Breast epithelium (tissue), 4 donors: ENCODE measurements around the gene TRPM3. TPM values are rescaled to one million over a fixed set of nuclear protein-coding genes. Genes with fewer than 3 reads are reported as not detected.

ENCODE experiments used
- DNase-seq, 2 donors: peaks; one replicate each; pipeline ENCODE4 v3.0.0-alpha.2; 2019; ENCODE audit warnings: low spot score in 2 of 2
- H3K27ac ChIP-seq, 2 donors: fragments of 200-600 bp; sonication (generic) in 1 of 2; one replicate each; pipeline ENCODE4 v1.5.1; 2016 to 2019; ENCODE audit warnings: mild to moderate bottlenecking in 1 of 2
- H3K27me3 ChIP-seq, 2 donors: fragments of 200-600 bp; sonication (generic) in 1 of 2; one replicate each; pipeline versions ENCODE4 v1.5.1 to v1.6.0; 2017 to 2019; ENCODE audit warnings: control low read depth in 1 of 2, mild to moderate bottlenecking in 1 of 2
- H3K36me3 ChIP-seq: fragments of 200-600 bp; one replicate; pipeline ENCODE4 v1.5.1; 2019
- H3K4me1 ChIP-seq, 2 donors: fragments of 200-600 bp; sonication (generic); one replicate each; pipeline ENCODE4 v1.5.1; 2016 to 2019; ENCODE audit warnings: control low read depth in 1 of 2
- H3K4me3 ChIP-seq, 3 donors: fragments of 200-600 bp; sonication (generic); 1 replicate in 2 of 3; 2 replicates in 1 of 3; pipeline ENCODE4 v1.5.1; 2016 to 2019; ENCODE audit warnings: mild to moderate bottlenecking in 3 of 3, moderate library complexity in 2 of 3
- H3K9me3 ChIP-seq, 2 donors: fragments of 200-600 bp; sonication (generic) in 1 of 2; one replicate each; pipeline ENCODE4 v1.5.1; 2016 to 2019; ENCODE audit warnings: control low read depth in 1 of 2
- CTCF ChIP-seq, 3 donors: fragments of 450-650 bp; IDR thresholded peaks; one replicate each; pipeline ENCODE4 v1.5.1; 2016 to 2017; ENCODE audit warnings: antibody characterized with exemption in 3 of 3, mild to moderate bottlenecking in 3 of 3, moderate library complexity in 3 of 3
- POLR2A ChIP-seq: fragments of 450-650 bp; IDR thresholded peaks from one replicate; pipeline ENCODE4 v1.6.1; 2016; ENCODE audit warnings: antibody characterized with exemption, mild to moderate bottlenecking, moderate library complexity
- POLR2AphosphoS5 ChIP-seq, 3 donors: sonication (generic); formaldehyde crosslinking; IDR thresholded peaks; one replicate each; pipeline ENCODE4 v1.6.1; 2017; ENCODE audit warnings: antibody characterized with exemption in 3 of 3
- intact Hi-C: fragments of 100-400 bp; cut with DNase I; formaldehyde crosslinking; loops from one replicate; pipeline ENCODE4 v1.15.1; 2023; ENCODE audit warnings: low total_unique reads
- total RNA-seq, 3 donors: library from RNA; depleted of rRNA; stranded (reverse); fragments of >200 nt; gene quantifications; one replicate each; pipeline ENCODE4 v1.1.0, GENCODE V29; 2016

TRPM3 gene
- total RNA-seq, 3 donors from 2014 or later, result 0.33 to 0.88 (median 0.64) TPM

- H3K9me3 ChIP-seq, result no peaks in the 10 kb centered on the region
- no peak overlapping the region for H3K27ac ChIP-seq
- H3K4me3 ChIP-seq, result no peak overlapping the region
- DNase-seq, result no peak
- H3K36me3 ChIP-seq, result no peaks in the 10 kb centered on the region
- H3K27me3 ChIP-seq, result no peaks in the 10 kb centered on the region
- intact Hi-C loops, result no loop called here
- H3K4me1 ChIP-seq, result no peaks in the 10 kb centered on the region
- no peak for TF ChIP-seq CTCF (IDR thresholded peaks at IDR 0.05)
Measured at GRCh38 chr9:70823284-70823683, 298.1 kb downstream of the TRPM3 start.

GRCh38 chr9:70817311-70817710, 304.1 kb downstream of the TRPM3 start:
- TF ChIP-seq CTCF (IDR thresholded peaks at IDR 0.05) (no peak), POLR2A (no peak), POLR2AphosphoS5 (IDR thresholded peaks at IDR 0.05) (no peak)
- H3K4me3 ChIP-seq, result no peak overlapping the region
- intact Hi-C loops, result no loop called here

GRCh38 chr9:70816891-70817290, 304.5 kb downstream of the TRPM3 start:
- DNase-seq, result no peak
- TF ChIP-seq POLR2A, result no peak
- TF ChIP-seq CTCF (IDR thresholded peaks at IDR 0.05), result no peak
- no peak for TF ChIP-seq POLR2AphosphoS5 (IDR thresholded peaks at IDR 0.05)
- Histone ChIP-seq H3K27me3 (no peaks in the 10 kb centered on the region), H3K4me3 (no peak overlapping the region), H3K36me3 (no peaks in the 10 kb centered on the region), H3K4me1 (no peaks in the 10 kb centered on the region), H3K9me3 (no peaks in the 10 kb centered on the region), H3K27ac (no peak overlapping the region)
- intact Hi-C loops, result no loop called here

More at GRCh38 chr9:70817311-70817710, 304.1 kb downstream of the TRPM3 start:
- no peaks in the 10 kb centered on the region for H3K9me3 ChIP-seq
- H3K27ac ChIP-seq, result no peak overlapping the region
- no peaks in the 10 kb centered on the region for H3K27me3 ChIP-seq
- no peaks in the 10 kb centered on the region for H3K36me3 ChIP-seq
- DNase-seq, result no peak
- no peaks in the 10 kb centered on the region for H3K4me1 ChIP-seq

GRCh38 chr9:70816316-70816715, 305.1 kb downstream of the TRPM3 start:
- intact Hi-C loops, result no loop called here
- Histone ChIP-seq H3K4me1 (no peaks in the 10 kb centered on the region), H3K9me3 (no peaks in the 10 kb centered on the region), H3K27ac (no peak overlapping the region), H3K27me3 (no peaks in the 10 kb centered on the region), H3K36me3 (no peaks in the 10 kb centered on the region), H3K4me3 (no peak overlapping the region)
- DNase-seq, result no peak
- TF ChIP-seq POLR2A (no peak), POLR2AphosphoS5 (IDR thresholded peaks at IDR 0.05) (no peak), CTCF (IDR thresholded peaks at IDR 0.05) (no peak)

GRCh38 chr9:70814597-70814996, 306.8 kb downstream of the TRPM3 start:
- no peaks in the 10 kb centered on the region for H3K9me3 ChIP-seq
- TF ChIP-seq POLR2A, result no peak
- TF ChIP-seq POLR2AphosphoS5 (IDR thresholded peaks at IDR 0.05), result no peak
- no peak for TF ChIP-seq CTCF (IDR thresholded peaks at IDR 0.05)
- intact Hi-C loops, result no loop called here
- no peaks in the 10 kb centered on the region for H3K27me3 ChIP-seq
- DNase-seq, result no peak
- H3K4me1 ChIP-seq, result no peaks in the 10 kb centered on the region
- H3K4me3 ChIP-seq, result no peak overlapping the region
- no peak overlapping the region for H3K27ac ChIP-seq
- H3K36me3 ChIP-seq, result no peaks in the 10 kb centered on the region
